CD4-positive, alpha-beta T cell (primary cell): ENCODE measurements around the gene PSMD3. TPM values are rescaled to one million over a fixed set of nuclear protein-coding genes. Genes with fewer than 3 reads are reported as not detected.

Source experiments
- ATAC-seq: fragments of 200-7000 bp; cut with Tn5 transposase; one replicate; pipeline ENCODE4 v1.10.0; 2022; ENCODE audit warnings: mild to moderate bottlenecking; ENCODE audit not compliant: poor library complexity
- CTCF ChIA-PET: fragments of 350-600 bp; sonication (Branson Sonifier 250); formaldehyde crosslinking; loops from one replicate; lab custom pipeline; 2021; ENCODE audit warnings: antibody characterized with exemption, inconsistent platforms; lab: Charles Lee
- POLR2A ChIA-PET: fragments of 350-600 bp; sonication (Branson Sonifier 250); formaldehyde crosslinking; loops from one replicate; lab custom pipeline; 2021; ENCODE audit warnings: antibody characterized with exemption, inconsistent platforms; lab: Charles Lee
- DNase-seq, 14 experiments: peaks; one replicate each; pipeline ENCODE4 v3.0.0-alpha.2; 2013 to 2020; ENCODE audit warnings: mixed read lengths in 2 of 14
- H3K27ac ChIP-seq, 2 donors: one replicate each; pipeline versions ENCODE4 v1.5.1 to v1.7.0; 2013; ENCODE audit warnings: low read length in 2 of 2, low read depth in 1 of 2, mild to moderate bottlenecking in 1 of 2
- H3K27me3 ChIP-seq, 2 experiments: 1 replicate in 1 of 2; 2 replicates in 1 of 2; pipeline versions ENCODE4 v1.6.1 to v1.7.0; 2013; ENCODE audit warnings: low read length in 2 of 2, control low read depth in 1 of 2, mild to moderate bottlenecking in 1 of 2, moderate library complexity in 1 of 2; ENCODE audit not compliant: insufficient read depth in 2 of 2, control insufficient read depth in 1 of 2
- H3K36me3 ChIP-seq: one replicate; pipeline ENCODE4 v1.6.1; 2013; ENCODE audit warnings: low read length, control low read depth; ENCODE audit not compliant: insufficient read depth
- H3K4me1 ChIP-seq: one replicate; pipeline ENCODE4 v1.6.1; 2013; ENCODE audit warnings: low read length, control low read depth; ENCODE audit not compliant: insufficient read depth
- H3K4me3 ChIP-seq: one replicate; pipeline ENCODE4 v1.5.1; 2013; ENCODE audit warnings: mild to moderate bottlenecking, low read length, moderate library complexity
- H3K9me3 ChIP-seq, 2 experiments: 1 replicate in 1 of 2; 2 replicates in 1 of 2; pipeline versions ENCODE4 v1.6.1 to v1.7.0; 2013; ENCODE audit warnings: low read length in 2 of 2, mild to moderate bottlenecking in 2 of 2, control low read depth in 1 of 2, moderate library complexity in 1 of 2; ENCODE audit not compliant: control insufficient read depth in 1 of 2, insufficient read depth in 1 of 2
- H3K27ac Mint-ChIP-seq: one replicate; pipeline ENCODE4 v1.8.0; 2020; ENCODE audit warnings: mixed read lengths
- H3K27me3 Mint-ChIP-seq: one replicate; pipeline ENCODE4 v1.8.0; 2021; ENCODE audit warnings: mixed read lengths
- H3K36me3 Mint-ChIP-seq: one replicate; pipeline ENCODE4 v1.8.0; 2021; ENCODE audit warnings: low read depth, mixed read lengths
- H3K4me1 Mint-ChIP-seq: one replicate; pipeline ENCODE4 v1.8.0; 2021; ENCODE audit warnings: low read depth, mixed read lengths
- H3K4me3 Mint-ChIP-seq: one replicate; pipeline ENCODE4 v1.8.0; 2020; ENCODE audit warnings: mild to moderate bottlenecking, mixed read lengths
- H3K9me3 Mint-ChIP-seq: one replicate; pipeline ENCODE4 v1.8.0; 2020; ENCODE audit warnings: mixed read lengths
- CTCF ChIP-seq: fragments of 200-600 bp; IDR thresholded peaks from one replicate; pipeline ENCODE4 v1.8.0; 2022; ENCODE audit warnings: antibody characterized with exemption, mild to moderate bottlenecking
- intact Hi-C, 2 experiments: fragments of 100-400 bp; cut with DNase I in 1 of 2; cut with micrococcal nuclease in 1 of 2; formaldehyde crosslinking; loops; one replicate each; pipeline versions ENCODE4 v1.15.1 to v1.9.0; 2023 to 2025; cut with DNase I, micrococcal nuclease
- total RNA-seq, 174 experiments: library from RNA in 2 of 174; stranded (reverse) in 2 of 174; gene quantifications; one replicate each; pipeline ENCODE4 v1.2.3 and lab custom pipeline; 2021 to 2026

Gene PSMD3
- total RNA-seq, 2 experiments from 2014 or later, result 66.7 to 71.9 TPM

GRCh38 chr17:40022497-40022896, 41.9 kb downstream of the PSMD3 start:
- H3K4me3 ChIP-seq, result no peak overlapping the region
- no peak overlapping the region for H3K27ac ChIP-seq
- H3K36me3 ChIP-seq, result peaks cover 54% of the 10 kb centered on the region
- peaks cover 25% of the 10 kb centered on the region for H3K4me1 ChIP-seq
- no peaks in the 10 kb centered on the region for H3K27me3 Mint-ChIP-seq
- ATAC-seq (no peak), DNase-seq (no peak)
- no peak overlapping the region for H3K4me3 Mint-ChIP-seq
- POLR2A ChIA-PET, result no interaction called here
- intact Hi-C loops, result loop anchor here in 1 of 2 experiments (10.0 kb wide), 1 partner anchor 468 kb away; no protein-coding TSS in a partner anchor
- peaks cover 23% of the 10 kb centered on the region for H3K4me1 Mint-ChIP-seq
- no peaks in the 10 kb centered on the region for H3K9me3 Mint-ChIP-seq
- H3K9me3 ChIP-seq, result no peaks in the 10 kb centered on the region
- no peak for TF ChIP-seq CTCF
- H3K36me3 Mint-ChIP-seq, result peaks cover 60% of the 10 kb centered on the region
- no peak overlapping the region for H3K27ac Mint-ChIP-seq
- CTCF ChIA-PET, result no interaction called here
- H3K27me3 ChIP-seq, result no peaks in the 10 kb centered on the region

GRCh38 chr17:40022961-40023541, 42.4 kb downstream of the PSMD3 start:
- no peaks in the 10 kb centered on the region for H3K27me3 ChIP-seq
- Mint-ChIP-seq H3K27ac (no peak overlapping the region), H3K4me3 (no peak overlapping the region), H3K9me3 (no peaks in the 10 kb centered on the region), H3K27me3 (no peaks in the 10 kb centered on the region), H3K36me3 (peaks cover 60% of the 10 kb centered on the region), H3K4me1 (peaks cover 23% of the 10 kb centered on the region)
- ChIA-PET POLR2A (no interaction called here), CTCF (no interaction called here)
- DNase-seq (no peak), ATAC-seq (no peak)
- intact Hi-C loops, result loop anchor here in 1 of 2 experiments (10.0 kb wide), 1 partner anchor 468 kb away; no protein-coding TSS in a partner anchor
- H3K4me3 ChIP-seq, result no peak overlapping the region
- H3K36me3 ChIP-seq, result peaks cover 54% of the 10 kb centered on the region
- TF ChIP-seq CTCF, result no peak
- peaks cover 25% of the 10 kb centered on the region for H3K4me1 ChIP-seq
- H3K27ac ChIP-seq, result no peak overlapping the region
- no peaks in the 10 kb centered on the region for H3K9me3 ChIP-seq

DNA sequence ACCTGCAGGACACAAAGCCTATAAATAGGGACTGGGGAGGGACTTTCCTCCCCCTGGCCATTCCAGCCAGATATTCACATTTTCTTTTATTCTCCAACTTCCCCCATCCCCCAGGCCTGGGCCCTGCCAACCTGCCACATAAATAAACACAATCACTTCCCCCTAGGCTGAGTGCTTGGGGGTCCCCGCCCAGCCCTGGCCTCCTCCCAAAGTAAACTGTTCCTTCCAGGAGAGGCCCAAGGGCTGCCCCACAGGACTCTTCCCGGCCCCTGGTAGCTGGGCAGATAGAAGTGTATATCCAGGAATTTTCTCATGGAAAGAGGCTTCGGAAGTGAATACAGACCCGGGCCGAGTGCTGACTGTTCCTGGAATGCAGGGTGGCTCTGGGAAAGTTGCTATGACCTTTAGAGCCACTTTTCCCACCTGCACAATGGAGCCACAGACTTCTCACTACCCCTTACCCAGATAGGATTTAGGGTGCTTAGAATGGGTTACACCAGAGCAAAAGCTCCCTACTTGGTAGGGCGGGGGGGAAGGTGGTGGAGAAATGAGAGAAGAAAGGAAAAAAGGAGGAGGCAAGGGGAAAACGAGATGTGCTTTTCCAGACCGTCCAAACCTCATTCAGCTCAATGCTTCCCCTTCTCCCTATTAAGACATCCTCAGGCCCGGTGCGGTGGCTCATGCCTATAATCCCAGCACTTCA, 43.1 kb downstream of the PSMD3 start:
- H3K4me3 ChIP-seq, result no peak overlapping the region
- Mint-ChIP-seq H3K4me1 (peaks cover 23% of the 10 kb centered on the region), H3K27ac (no peak overlapping the region), H3K4me3 (no peak overlapping the region), H3K9me3 (no peaks in the 10 kb centered on the region), H3K27me3 (no peaks in the 10 kb centered on the region), H3K36me3 (peaks cover 65% of the 10 kb centered on the region)
- no peaks in the 10 kb centered on the region for H3K27me3 ChIP-seq
- no peak for TF ChIP-seq CTCF
- no peak for ATAC-seq
- ChIA-PET CTCF (no interaction called here), POLR2A (no interaction called here)
- no peaks in the 10 kb centered on the region for H3K9me3 ChIP-seq
- H3K27ac ChIP-seq, result no peak overlapping the region
- peaks cover 56% of the 10 kb centered on the region for H3K36me3 ChIP-seq
- peaks cover 25% of the 10 kb centered on the region for H3K4me1 ChIP-seq
- intact Hi-C loops, result loop anchor here in 1 of 2 experiments (10.0 kb wide), 1 partner anchor 469 kb away; no protein-coding TSS in a partner anchor
- DNase-seq, result no peak
